Activated CD4-positive, alpha-beta memory T cell treated with anti-CD3 and anti-CD28 coated beads for 36 hours (primary cell): ENCODE results near the gene CNOT2. TPM values are rescaled to one million over a fixed set of nuclear protein-coding genes. Genes with fewer than 3 reads are reported as not detected.
"Not testable (repeated sequence)": the region's sequence is repeated elsewhere in the genome, so short reads cannot be mapped to it uniquely, and the experiment has no call there.

Experiments
- CTCF ChIA-PET: fragments of 350-600 bp; sonication (Branson Sonifier 250); formaldehyde crosslinking; loops from one replicate; lab custom pipeline; 2021; ENCODE audit warnings: antibody characterized with exemption, inconsistent platforms; lab: Charles Lee
- POLR2A ChIA-PET: fragments of 350-600 bp; sonication (Branson Sonifier 250); formaldehyde crosslinking; loops from one replicate; lab custom pipeline; 2021; ENCODE audit warnings: antibody characterized with exemption; lab: Charles Lee
- DNase-seq: peaks from one replicate; pipeline ENCODE4 v3.0.0-alpha.2; 2020
- H3K27ac Mint-ChIP-seq: one replicate; pipeline ENCODE4 v1.8.0; 2021; ENCODE audit warnings: mixed read lengths
- H3K27me3 Mint-ChIP-seq: one replicate; pipeline ENCODE4 v1.8.0; 2021; ENCODE audit warnings: mixed read lengths
- H3K36me3 Mint-ChIP-seq: one replicate; pipeline ENCODE4 v1.8.0; 2021; ENCODE audit warnings: mixed read lengths
- H3K4me1 Mint-ChIP-seq: one replicate; pipeline ENCODE4 v1.8.0; 2021; ENCODE audit warnings: low read depth, mixed read lengths
- H3K4me3 Mint-ChIP-seq: one replicate; pipeline ENCODE4 v1.8.0; 2021; ENCODE audit warnings: mild to moderate bottlenecking, mixed read lengths
- H3K9me3 Mint-ChIP-seq: one replicate; pipeline ENCODE4 v1.8.0; 2021; ENCODE audit warnings: mixed read lengths
- intact Hi-C: fragments of 100-400 bp; cut with micrococcal nuclease; formaldehyde crosslinking; loops from one replicate; pipeline ENCODE4 v1.15.1; 2023
- total RNA-seq, 2 experiments: library from RNA; stranded (reverse); gene quantifications; one replicate each; pipeline ENCODE4 v1.2.3, GENCODE V29; 2021

The CNOT2 gene
- total RNA-seq, 2 experiments from 2014 or later, result 58.4 to 58.5 TPM

GRCh38 chr12:70277973-70278372 is 34.7 kb downstream of the CNOT2 start:
- intact Hi-C loops, result no loop called here
- no peak overlapping the region for H3K27ac Mint-ChIP-seq
- peaks cover 29% of the 10 kb centered on the region for H3K36me3 Mint-ChIP-seq
- peaks cover 45% of the 10 kb centered on the region for H3K4me1 Mint-ChIP-seq
- H3K9me3 Mint-ChIP-seq, result no peaks in the 10 kb centered on the region
- no peak overlapping the region for H3K4me3 Mint-ChIP-seq
- no peak for DNase-seq
- no peaks in the 10 kb centered on the region for H3K27me3 Mint-ChIP-seq
- POLR2A ChIA-PET, result no interaction called here
- CTCF ChIA-PET, result no interaction called here

GRCh38 chr12:70278945-70279344 is 35.7 kb downstream of the CNOT2 start:
- Mint-ChIP-seq H3K27ac (no peak overlapping the region), H3K36me3 (peaks cover 25% of the 10 kb centered on the region), H3K27me3 (no peaks in the 10 kb centered on the region), H3K4me3 (no peak overlapping the region), H3K4me1 (peaks cover 38% of the 10 kb centered on the region), H3K9me3 (no peaks in the 10 kb centered on the region)
- DNase-seq, result no peak
- POLR2A ChIA-PET, result no interaction called here
- CTCF ChIA-PET, result no interaction called here
- intact Hi-C loops, result no loop called here

- Mint-ChIP-seq H3K27ac (no peak overlapping the region), H3K4me3 (no peak overlapping the region), H3K9me3 (no peaks in the 10 kb centered on the region), H3K4me1 (peaks cover 26% of the 10 kb centered on the region), H3K36me3 (peaks cover 24% of the 10 kb centered on the region), H3K27me3 (no peaks in the 10 kb centered on the region)
- ChIA-PET POLR2A (interaction anchor here (0.6 kb wide), 1 partner anchor 22 kb away, joined by 3 read pairs; no protein-coding TSS in a partner anchor), CTCF (no interaction called here)
- intact Hi-C loops, result no loop called here
- no peak for DNase-seq
Observed at GRCh38 chr12:70283232-70283631, 40.0 kb downstream of the CNOT2 start.

GRCh38 chr12:70288817-70289216 is 45.6 kb downstream of the CNOT2 start:
- intact Hi-C loops, result no loop called here
- CTCF ChIA-PET, result no interaction called here
- no peaks in the 10 kb centered on the region for H3K9me3 Mint-ChIP-seq
- DNase-seq, result no peak
- no peak overlapping the region for H3K27ac Mint-ChIP-seq
- peaks cover 27% of the 10 kb centered on the region for H3K36me3 Mint-ChIP-seq
- H3K4me1 Mint-ChIP-seq, result peaks cover 44% of the 10 kb centered on the region
- no peaks in the 10 kb centered on the region for H3K27me3 Mint-ChIP-seq
- POLR2A ChIA-PET, result no interaction called here
- H3K4me3 Mint-ChIP-seq, result no peak overlapping the region

GRCh38 chr12:70290116-70290515 is 46.9 kb downstream of the CNOT2 start:
- Mint-ChIP-seq H3K27ac (no peak overlapping the region), H3K36me3 (peaks cover 38% of the 10 kb centered on the region), H3K27me3 (no peaks in the 10 kb centered on the region), H3K4me1 (peaks cover 52% of the 10 kb centered on the region), H3K4me3 (no peak overlapping the region), H3K9me3 (no peaks in the 10 kb centered on the region)
- DNase-seq, result no peak
- ChIA-PET POLR2A (no interaction called here), CTCF (no interaction called here)
- intact Hi-C loops, result no loop called here

- no peak overlapping the region for H3K4me3 Mint-ChIP-seq
- no peaks in the 10 kb centered on the region for H3K9me3 Mint-ChIP-seq
- POLR2A ChIA-PET, result no interaction called here
- intact Hi-C loops, result no loop called here
- H3K4me1 Mint-ChIP-seq, result peaks cover 45% of the 10 kb centered on the region
- H3K27me3 Mint-ChIP-seq, result no peaks in the 10 kb centered on the region
- peaks cover 28% of the 10 kb centered on the region for H3K36me3 Mint-ChIP-seq
- no peak for DNase-seq
- no peak overlapping the region for H3K27ac Mint-ChIP-seq
- CTCF ChIA-PET, result no interaction called here
Observed at GRCh38 chr12:70292017-70292776, 49.0 kb downstream of the CNOT2 start.

- POLR2A ChIA-PET, result interaction anchor here (0.6 kb wide), 1 partner anchor 21 kb away, joined by 3 read pairs; no protein-coding TSS in a partner anchor
- Mint-ChIP-seq H3K27ac (peak overlapping the region; percentile 49), H3K4me1 (peaks cover 36% of the 10 kb centered on the region), H3K9me3 (peaks cover 17% of the 10 kb centered on the region), H3K36me3 (peaks cover 45% of the 10 kb centered on the region)
- intact Hi-C loops, result loop anchor here (5.0 kb wide), 2 partner anchors 38 to 63 kb away; partner anchors contain the start of gene CNOT2
- H3K27me3 Mint-ChIP-seq, H3K4me3 Mint-ChIP-seq, CTCF ChIA-PET: not testable (repeated sequence)
- DNase-seq, result peak; percentile 47
Observed at GRCh38 chr12:70304684-70305555, 61.7 kb downstream of the CNOT2 start.

GRCh38 chr12:70305794-70306193 is 62.6 kb downstream of the CNOT2 start:
- peaks cover 43% of the 10 kb centered on the region for H3K36me3 Mint-ChIP-seq
- no peaks in the 10 kb centered on the region for H3K27me3 Mint-ChIP-seq
- intact Hi-C loops, result loop anchor here (5.0 kb wide), 2 partner anchors 38 to 63 kb away; partner anchors contain the start of gene CNOT2
- no peak overlapping the region for H3K4me3 Mint-ChIP-seq
- CTCF ChIA-PET, result no interaction called here
- POLR2A ChIA-PET, result no interaction called here
- H3K4me1 Mint-ChIP-seq, result peaks cover 38% of the 10 kb centered on the region
- H3K9me3 Mint-ChIP-seq, result peaks cover 16% of the 10 kb centered on the region
- DNase-seq, result no peak
- no peak overlapping the region for H3K27ac Mint-ChIP-seq

GRCh38 chr12:70306676-70307075 is 63.4 kb downstream of the CNOT2 start:
- H3K4me1 Mint-ChIP-seq, result peaks cover 43% of the 10 kb centered on the region
- intact Hi-C loops, result loop anchor here (5.0 kb wide), 2 partner anchors 39 to 64 kb away; partner anchors contain the start of gene CNOT2

GRCh38 chr12:70307868-70308267 is 64.6 kb downstream of the CNOT2 start:
- intact Hi-C loops, result loop anchor here (5.0 kb wide), 2 partner anchors 41 to 66 kb away; partner anchors contain the start of gene CNOT2
- H3K27ac Mint-ChIP-seq, result no peak overlapping the region
- H3K4me1 Mint-ChIP-seq, result peaks cover 44% of the 10 kb centered on the region

More at GRCh38 chr12:70306676-70307075, 63.4 kb downstream of the CNOT2 start:
- ChIA-PET POLR2A (no interaction called here), CTCF (no interaction called here)
- peaks cover 16% of the 10 kb centered on the region for H3K9me3 Mint-ChIP-seq
- H3K36me3 Mint-ChIP-seq, result peaks cover 35% of the 10 kb centered on the region
- H3K27me3 Mint-ChIP-seq, result no peaks in the 10 kb centered on the region
- H3K27ac Mint-ChIP-seq, result no peak overlapping the region
- DNase-seq, result no peak
- H3K4me3 Mint-ChIP-seq, result no peak overlapping the region

GRCh38 chr12:70309348-70309747 is 66.1 kb downstream of the CNOT2 start:
- POLR2A ChIA-PET, result no interaction called here
- Mint-ChIP-seq H3K36me3 (peaks cover 20% of the 10 kb centered on the region), H3K4me3 (no peak overlapping the region), H3K4me1 (peaks cover 42% of the 10 kb centered on the region), H3K27ac (no peak overlapping the region), H3K27me3 (no peaks in the 10 kb centered on the region), H3K9me3 (peaks cover 2% of the 10 kb centered on the region)
- no peak for DNase-seq
- CTCF ChIA-PET, result no interaction called here
- intact Hi-C loops, result loop anchor here (5.0 kb wide), 2 partner anchors 42 to 67 kb away; partner anchors contain the start of gene CNOT2

More at GRCh38 chr12:70307868-70308267, 64.6 kb downstream of the CNOT2 start:
- Mint-ChIP-seq H3K9me3 (peaks cover 14% of the 10 kb centered on the region), H3K4me3 (no peak overlapping the region), H3K36me3 (peaks cover 31% of the 10 kb centered on the region), H3K27me3 (no peaks in the 10 kb centered on the region)
- POLR2A ChIA-PET, result interaction anchor here (0.6 kb wide), 1 partner anchor 1644 kb away, joined by 3 read pairs; no protein-coding TSS in a partner anchor
- DNase-seq, result no peak
- CTCF ChIA-PET, result no interaction called here

GRCh38 chr12:70314145-70314544 is 70.9 kb downstream of the CNOT2 start:
- POLR2A ChIA-PET, result no interaction called here
- intact Hi-C loops, result no loop called here
- H3K27ac Mint-ChIP-seq, result no peak overlapping the region
- H3K36me3 Mint-ChIP-seq, result peaks cover 14% of the 10 kb centered on the region
- no peaks in the 10 kb centered on the region for H3K9me3 Mint-ChIP-seq
- peaks cover 40% of the 10 kb centered on the region for H3K4me1 Mint-ChIP-seq
- H3K27me3 Mint-ChIP-seq, result no peaks in the 10 kb centered on the region
- CTCF ChIA-PET, result no interaction called here
- no peak for DNase-seq
- no peak overlapping the region for H3K4me3 Mint-ChIP-seq
